Measurements from ENCODE around the gene CRIP1. TPM values are rescaled to one million over a fixed set of nuclear protein-coding genes. Genes with fewer than 3 reads are reported as not detected.

Gene CRIP1
- total and polyA plus RNA-seq, 10 of the 15 experiments (the other 5 are each of a cell fraction or from before 2014, with no cell fraction given), result 66.8 to 259 (median 154) TPM

GRCh38 chr14:105492031-105492970 lies 5.6 kb downstream of the CRIP1 start:
- Histone ChIP-seq H3K4me2 (ENCODE audit: control insufficient read depth, insufficient read depth) (peak overlapping the region; percentile 93), H3K9me3 (replicated peaks; ENCODE audit: control insufficient read depth, insufficient read depth, low read length) (no peaks in the 10 kb centered on the region), H3K79me2 (ENCODE audit: control insufficient read depth, insufficient read depth, low read length) (peaks cover 8% of the 10 kb centered on the region), H2AFZ (ENCODE audit: control insufficient read depth, low read depth, low read length) (no peak overlapping the region), H3K4me1 (ENCODE audit: control insufficient read depth, insufficient read depth, low read length) (peaks cover 14% of the 10 kb centered on the region), H3K4me3 (peak overlapping the region; percentile 73; the same call in 1 of the 2 replicates), H3K36me3 (ENCODE audit: control insufficient read depth in 2 of 2, insufficient read depth in 2 of 2, low read length in 1 of 2) (no peaks in the 10 kb centered on the region; a peak in 1 of 4 replicates), H3K27ac (ENCODE audit: control insufficient read depth, insufficient read depth) (no peak overlapping the region), H3K9ac (ENCODE audit: control insufficient read depth, insufficient read depth, low read length) (no peak overlapping the region; the same call in 1 of the 2 replicates), H4K20me1 (ENCODE audit: control insufficient read depth, insufficient read depth) (no peaks in the 10 kb centered on the region), H3K27me3 (replicated peaks in 1 of 2; ENCODE audit: control insufficient read depth in 2 of 2, insufficient read depth in 2 of 2, low read length in 1 of 2) (no peaks in the 10 kb centered on the region)
- no peak for FAIRE-seq
- ChIA-PET RAD21 (ENCODE audit: unreplicated experiment) (interaction anchor here (0.6 to 2.1 kb wide), 4 partner anchors 10 to 807 kb away, joined by 3 to 9 read pairs (median 4); no protein-coding TSS in a partner anchor), SMC1A (ENCODE audit: uncharacterized antibody, unreplicated experiment) (no interaction called here), POLR2A (interaction anchor here (0.6 to 1.1 kb wide), 3 partner anchors 10 to 321 kb away, joined by 3 to 4 read pairs (median 3); no protein-coding TSS in a partner anchor), CTCF (interaction anchor here (0.9 to 4.4 kb wide), 6 partner anchors 11 to 816 kb away, joined by 3 to 103 read pairs (median 3); no protein-coding TSS in a partner anchor)
- BruUV-seq (replicated peaks), result no TSS peak
- DNase-seq (ENCODE audit: low read depth, low spot score), result no peak
- intact Hi-C loops (cut with micrococcal nuclease; ENCODE audit: unreplicated experiment), result loop anchor here (5.0 kb wide), 1 partner anchor 35 kb away; the partner anchor contains the start of gene TMEM121
- no peak for ATAC-seq
- in situ Hi-C loops (cut with MboI), result no loop called here
- WGBS (ENCODE audit: insufficient coverage, insufficient replicate concordance, low lambda C conversion rate, missing lambda C conversion rate), result 77% methylated on average over 23 of the region's 24 CpGs
- TF ChIP-seq SPI1 (IDR thresholded peaks at IDR 0.05; ENCODE audit: borderline replicate concordance, insufficient read depth, low read depth, low read length), result no peak
- TF ChIP-seq FOS (IDR thresholded peaks at IDR 0.05; ENCODE audit: borderline replicate concordance, extremely low read depth, insufficient read length), result no peak
- TF ChIP-seq ASH2L (IDR thresholded peaks at IDR 0.05; ENCODE audit: borderline replicate concordance, low read depth), result no peak
- no peak for TF ChIP-seq ZNF687 (IDR thresholded peaks at IDR 0.05)
- TF ChIP-seq NFYA (IDR thresholded peaks at IDR 0.05; ENCODE audit: borderline replicate concordance, low read depth, low read length), result no peak
- no peak for TF ChIP-seq RUNX3 (IDR thresholded peaks at IDR 0.05; ENCODE audit: low read length)
- TF ChIP-seq ZNF622 (IDR thresholded peaks at IDR 0.05), result no peak
- TF ChIP-seq LARP7 (IDR thresholded peaks at IDR 0.05), result no peak
- no peak for TF ChIP-seq NR2F1 (conservative IDR thresholded peaks at IDR 0.05)
- TF ChIP-seq ZNF207 (IDR thresholded peaks at IDR 0.05; ENCODE audit: borderline replicate concordance), result no peak
- no peak for TF ChIP-seq PRDM15 (CRISPR knock-in tag; IDR thresholded peaks at IDR 0.05)
- no peak for TF ChIP-seq NKRF (conservative IDR thresholded peaks at IDR 0.05)

Data from GM12878 (cell line).